BE2C (cell line): ENCODE measurements around the gene GPD1.

Experiments used
- DNase-seq: peaks from one replicate; pipeline ENCODE4 v3.0.0-alpha.2; 2020
- H3K27me3 ChIP-seq: fragments of 250-450 bp; sonication (Bioruptor Pico); 2 replicates; pipeline ENCODE4 v1.5.1; 2020; ENCODE audit warnings: mild to moderate bottlenecking
- H3K36me3 ChIP-seq: fragments of 250-450 bp; sonication (Bioruptor Pico); 2 replicates; pipeline ENCODE4 v1.5.1; 2020; ENCODE audit warnings: mild to moderate bottlenecking
- H3K4me1 ChIP-seq: fragments of 250-450 bp; sonication (Bioruptor Pico); 2 replicates; pipeline ENCODE4 v1.5.1; 2020
- H3K4me3 ChIP-seq: 2 replicates; pipeline ENCODE4 v1.5.1; 2011; ENCODE audit warnings: low read depth, low read length
- H3K9me3 ChIP-seq: fragments of 250-450 bp; sonication (Bioruptor Pico); 2 replicates; pipeline ENCODE4 v1.5.1; 2020
- TF ChIP-seq, protein P1 (sequence below): IDR thresholded peaks from 2 replicates; pipeline ENCODE4 v1.5.1; 2012; ENCODE audit warnings: mild to moderate bottlenecking, low read depth, low read length

GPD1 gene

DNA sequence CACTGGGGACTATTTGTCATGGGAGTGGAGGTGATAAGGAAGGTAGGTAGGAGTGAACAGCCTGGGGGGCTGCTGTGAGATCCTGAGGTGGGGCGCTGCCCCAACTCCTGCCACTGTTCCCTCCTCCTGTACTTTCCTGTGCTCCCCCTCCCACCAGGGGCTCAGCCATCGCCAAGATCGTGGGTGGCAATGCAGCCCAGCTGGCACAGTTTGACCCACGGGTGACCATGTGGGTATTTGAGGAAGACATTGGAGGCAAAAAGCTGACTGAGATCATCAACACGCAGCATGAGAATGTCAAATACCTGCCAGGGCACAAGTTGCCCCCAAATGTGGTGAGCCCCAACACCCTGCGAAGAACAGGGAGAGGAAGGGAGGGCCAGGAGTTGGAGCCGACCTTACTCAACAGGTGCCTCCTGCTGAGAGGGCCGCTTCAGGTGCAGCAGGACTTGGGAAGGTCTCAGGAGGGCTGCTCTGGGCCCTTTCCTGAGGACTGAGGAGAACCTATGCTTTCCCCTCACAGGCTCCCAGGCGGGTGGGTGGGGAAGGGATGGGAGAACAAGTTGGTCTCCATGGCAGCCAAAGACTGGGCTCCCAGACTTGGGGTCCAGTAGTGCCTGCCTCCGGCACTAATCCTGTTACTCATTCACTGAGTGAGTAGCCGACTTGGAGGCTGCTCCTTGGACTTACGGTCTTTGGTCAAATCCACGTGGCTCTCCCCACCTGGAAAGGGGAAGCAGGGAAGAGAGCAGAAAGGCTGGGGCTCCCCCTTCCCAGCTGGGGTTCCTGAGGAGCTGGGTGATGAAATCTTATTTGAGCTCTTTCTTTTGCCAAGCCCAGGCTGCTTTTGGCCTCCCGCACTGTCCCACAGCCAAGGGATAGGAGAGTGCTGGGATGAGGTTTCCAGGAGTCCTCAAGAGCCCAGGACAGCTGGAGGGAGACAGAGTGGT is 884 bp downstream of the GPD1 start:
- peaks cover 8% of the 10 kb centered on the region for H3K4me1 ChIP-seq
- H3K9me3 ChIP-seq, result no peaks in the 10 kb centered on the region
- TF ChIP-seq, protein P1, sequence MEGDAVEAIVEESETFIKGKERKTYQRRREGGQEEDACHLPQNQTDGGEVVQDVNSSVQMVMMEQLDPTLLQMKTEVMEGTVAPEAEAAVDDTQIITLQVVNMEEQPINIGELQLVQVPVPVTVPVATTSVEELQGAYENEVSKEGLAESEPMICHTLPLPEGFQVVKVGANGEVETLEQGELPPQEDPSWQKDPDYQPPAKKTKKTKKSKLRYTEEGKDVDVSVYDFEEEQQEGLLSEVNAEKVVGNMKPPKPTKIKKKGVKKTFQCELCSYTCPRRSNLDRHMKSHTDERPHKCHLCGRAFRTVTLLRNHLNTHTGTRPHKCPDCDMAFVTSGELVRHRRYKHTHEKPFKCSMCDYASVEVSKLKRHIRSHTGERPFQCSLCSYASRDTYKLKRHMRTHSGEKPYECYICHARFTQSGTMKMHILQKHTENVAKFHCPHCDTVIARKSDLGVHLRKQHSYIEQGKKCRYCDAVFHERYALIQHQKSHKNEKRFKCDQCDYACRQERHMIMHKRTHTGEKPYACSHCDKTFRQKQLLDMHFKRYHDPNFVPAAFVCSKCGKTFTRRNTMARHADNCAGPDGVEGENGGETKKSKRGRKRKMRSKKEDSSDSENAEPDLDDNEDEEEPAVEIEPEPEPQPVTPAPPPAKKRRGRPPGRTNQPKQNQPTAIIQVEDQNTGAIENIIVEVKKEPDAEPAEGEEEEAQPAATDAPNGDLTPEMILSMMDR, result no peak
- H3K36me3 ChIP-seq, result peaks cover 7% of the 10 kb centered on the region
- no peaks in the 10 kb centered on the region for H3K27me3 ChIP-seq
- no peak overlapping the region for H3K4me3 ChIP-seq
- DNase-seq, result no peak

DNA sequence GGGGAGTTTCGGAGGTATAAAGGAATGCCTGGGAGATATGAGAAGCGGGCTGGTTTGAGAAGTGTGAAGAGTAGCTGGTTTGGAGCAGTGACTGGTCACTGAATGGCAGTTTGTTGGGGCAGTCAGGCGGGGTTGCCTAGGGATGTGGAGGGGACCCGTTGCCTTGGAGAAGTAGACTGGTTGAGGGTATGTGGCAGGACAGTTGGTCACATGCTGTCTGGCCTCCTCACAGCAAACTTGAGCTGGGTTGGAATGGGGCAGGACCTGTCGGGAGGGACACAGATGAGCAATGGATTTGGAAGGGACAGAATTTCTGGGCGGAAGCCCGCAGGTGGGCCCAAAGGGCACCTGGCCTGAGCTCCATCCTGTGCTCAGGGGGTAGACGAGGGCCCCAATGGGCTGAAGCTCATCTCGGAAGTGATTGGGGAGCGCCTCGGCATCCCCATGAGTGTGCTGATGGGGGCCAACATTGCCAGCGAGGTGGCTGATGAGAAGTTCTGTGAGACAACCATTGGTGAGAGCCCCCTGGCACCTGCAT is 2.2 kb downstream of the GPD1 start:
- TF ChIP-seq, protein P1, result no peak

DNA sequence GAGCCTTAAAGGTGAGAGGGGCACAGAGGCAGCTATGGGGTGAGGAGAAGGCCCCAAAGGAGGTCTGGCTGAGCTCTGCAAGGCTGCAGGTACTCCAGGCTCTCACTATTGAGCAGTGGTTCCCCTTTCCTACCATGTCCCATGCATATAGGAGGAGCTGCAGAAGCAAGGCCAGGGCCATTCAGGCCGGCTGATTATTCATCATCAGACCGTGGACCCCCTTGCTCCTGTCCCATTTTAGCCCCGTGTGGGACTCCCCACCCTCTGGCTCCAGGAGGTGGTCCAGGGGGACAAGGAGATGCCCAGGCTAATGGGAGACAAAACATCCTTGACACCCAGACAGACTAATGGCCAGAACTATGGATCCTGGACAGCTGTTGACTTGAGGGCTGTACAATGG is 3.1 kb downstream of the GPD1 start:
- TF ChIP-seq, protein P1, result no peak

More for the DNA sequence above, 2.2 kb downstream of the GPD1 start:
- Histone ChIP-seq H3K9me3 (no peaks in the 10 kb centered on the region), H3K4me1 (peaks cover 18% of the 10 kb centered on the region), H3K36me3 (no peaks in the 10 kb centered on the region), H3K27me3 (no peaks in the 10 kb centered on the region), H3K4me3 (no peak overlapping the region)
- DNase-seq, result no peak

DNA sequence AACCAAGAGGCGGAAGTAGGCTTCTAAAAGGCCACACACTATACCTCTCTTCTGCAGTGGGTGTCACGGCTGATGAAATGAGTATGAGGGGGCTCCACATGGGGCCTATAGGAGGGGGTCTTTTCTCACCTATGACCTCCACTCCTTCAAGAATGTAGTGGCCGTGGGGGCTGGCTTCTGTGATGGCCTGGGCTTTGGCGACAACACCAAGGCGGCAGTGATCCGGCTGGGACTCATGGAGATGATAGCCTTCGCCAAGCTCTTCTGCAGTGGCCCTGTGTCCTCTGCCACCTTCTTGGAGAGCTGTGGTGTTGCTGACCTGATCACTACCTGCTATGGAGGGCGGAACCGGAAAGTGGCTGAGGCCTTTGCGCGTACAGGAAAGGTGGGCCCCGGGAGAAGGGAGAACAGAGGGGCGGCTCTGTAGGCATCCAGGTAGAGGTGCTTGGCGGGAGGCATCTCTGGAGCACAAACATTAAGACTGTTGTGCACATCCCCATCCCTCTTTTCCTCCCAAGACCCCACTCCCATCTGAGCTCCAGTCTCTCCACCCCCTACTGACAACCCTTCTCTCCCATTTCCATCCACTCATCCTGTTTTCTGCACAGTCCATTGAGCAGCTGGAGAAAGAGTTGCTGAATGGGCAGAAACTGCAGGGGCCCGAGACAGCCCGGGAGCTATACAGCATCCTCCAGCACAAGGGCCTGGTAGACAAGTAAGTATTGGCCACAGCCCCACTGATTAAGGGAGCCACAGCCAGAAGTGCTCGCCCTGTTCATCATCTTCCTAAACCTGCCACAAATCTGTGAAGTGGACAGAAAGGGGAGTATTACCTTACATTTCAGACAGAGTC is 3.8 kb downstream of the GPD1 start:
- Histone ChIP-seq H3K4me3 (no peak overlapping the region), H3K9me3 (no peaks in the 10 kb centered on the region), H3K4me1 (peaks cover 20% of the 10 kb centered on the region), H3K27me3 (no peaks in the 10 kb centered on the region), H3K36me3 (no peaks in the 10 kb centered on the region)
- TF ChIP-seq, protein P1, result no peak
- no peak for DNase-seq

More for the DNA sequence above, 3.1 kb downstream of the GPD1 start:
- Histone ChIP-seq H3K4me1 (peaks cover 20% of the 10 kb centered on the region), H3K9me3 (no peaks in the 10 kb centered on the region), H3K4me3 (no peak overlapping the region), H3K27me3 (no peaks in the 10 kb centered on the region), H3K36me3 (no peaks in the 10 kb centered on the region)
- no peak for DNase-seq

DNA sequence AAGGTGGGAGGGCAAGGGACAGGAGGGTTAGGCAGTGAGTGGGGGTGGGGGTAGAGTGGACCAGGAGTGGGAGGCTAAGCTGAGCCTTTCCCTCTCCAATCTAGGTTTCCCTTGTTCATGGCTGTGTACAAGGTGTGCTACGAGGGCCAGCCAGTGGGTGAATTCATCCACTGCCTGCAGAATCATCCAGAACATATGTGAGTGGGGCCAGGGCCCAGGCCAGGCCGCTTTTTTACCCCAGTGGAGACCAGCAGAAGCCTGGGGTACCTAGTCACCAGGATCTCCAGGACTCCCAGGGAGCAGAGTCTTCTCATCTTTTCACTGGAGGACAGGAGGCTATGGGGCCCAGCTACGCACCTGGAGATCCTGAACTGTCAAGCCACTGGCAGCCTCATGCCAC is 5.5 kb downstream of the GPD1 start:
- TF ChIP-seq, protein P1, result no peak

More for the DNA sequence above, 5.5 kb downstream of the GPD1 start:
- Histone ChIP-seq H3K27me3 (no peaks in the 10 kb centered on the region), H3K9me3 (no peaks in the 10 kb centered on the region), H3K4me3 (no peak overlapping the region), H3K36me3 (no peaks in the 10 kb centered on the region), H3K4me1 (peaks cover 11% of the 10 kb centered on the region)
- no peak for DNase-seq
